Measurements from ENCODE around the gene SMARCD1. TPM values are rescaled to one million over a fixed set of nuclear protein-coding genes. Genes with fewer than 3 reads are reported as not detected.
"Not testable (repeated sequence)": the region's sequence is repeated elsewhere in the genome, so short reads cannot be mapped to it uniquely, and the experiment has no call there.

Gene SMARCD1
- total RNA-seq, 1 experiment from 2014 or later = 152 TPM

- H3T11ph ChIP-seq (ENCODE audit: low read length) = no peak overlapping the region
- H2AK5ac ChIP-seq (ENCODE audit: insufficient read length, low read length) = no peak overlapping the region
- H3K27ac Mint-ChIP-seq = no peak overlapping the region
- H4K5ac ChIP-seq (ENCODE audit: insufficient read length, low read depth, low read length) = no peak overlapping the region
- H3K18ac ChIP-seq (ENCODE audit: insufficient read length, low read depth, low read length) = no peak overlapping the region
- H3K9ac ChIP-seq (ENCODE audit: extremely low read depth, insufficient read length, low read length) = no peak overlapping the region
- H3K4ac ChIP-seq (ENCODE audit: low read depth, low read length) = no peak overlapping the region
- no peak overlapping the region for H2BK120ac ChIP-seq (ENCODE audit: low read depth, low read length, poor library complexity, severe bottlenecking)
- no peaks in the 10 kb centered on the region for H3K23me2 ChIP-seq (ENCODE audit: insufficient read length, low read depth, low read length, poor library complexity, severe bottlenecking)
- H2BK15ac ChIP-seq (ENCODE audit: low read depth, low read length) = no peak overlapping the region
- H3K4me2 ChIP-seq (ENCODE audit: insufficient read depth, insufficient read length, low read length) = no peak overlapping the region
- no peak for DNase-seq
- no peaks in the 10 kb centered on the region; the same call in 1 of the 2 replicates for H3K79me2 ChIP-seq (ENCODE audit: insufficient read depth, low read length)
- H2BK5ac ChIP-seq (ENCODE audit: insufficient read length, low read length) = no peak overlapping the region
- H3K27me3 ChIP-seq (ENCODE audit: insufficient read depth, low read length) = no peaks in the 10 kb centered on the region
- no peak overlapping the region for H2BK20ac ChIP-seq (ENCODE audit: low read depth, low read length, poor library complexity, severe bottlenecking)
- H4K8ac ChIP-seq (replicated peaks; ENCODE audit: insufficient read length, low read depth, low read length) = no peak overlapping the region
- no peak overlapping the region for H3K23ac ChIP-seq (ENCODE audit: insufficient read length, low read depth, low read length)
- H2AFZ ChIP-seq (ENCODE audit: low read length) = no peak overlapping the region
- H3K4me1 Mint-ChIP-seq = peaks cover 6 to 7% of the 10 kb centered on the region in 2 experiments; a peak in 3 of 4 replicates
- H3K14ac ChIP-seq (ENCODE audit: insufficient read depth, low read length) = no peak overlapping the region
- H3K27me3 Mint-ChIP-seq (ENCODE audit: low read depth) = no peaks in the 10 kb centered on the region
- no peak overlapping the region for H3K27ac ChIP-seq (ENCODE audit: insufficient read length, low read depth, low read length)
- H3K4me1 ChIP-seq (ENCODE audit: insufficient read depth, low read length) = no peaks in the 10 kb centered on the region
- H3K36me3 Mint-ChIP-seq (ENCODE audit: insufficient read depth in 1 of 3, low read depth in 3 of 3) = peaks cover 3 to 8% (median 6%) of the 10 kb centered on the region in 3 experiments; a peak in 3 of 7 replicates
- no peaks in the 10 kb centered on the region for H4K20me1 ChIP-seq (ENCODE audit: control insufficient read depth, insufficient read depth, insufficient read length)
- no peak for TF ChIP-seq CTCF (conservative IDR thresholded peaks at IDR 0.05)
- no CpG with 5 or more reads among the region's 4 CpGs for whole genome bisulfite sequencing (ENCODE audit: extremely low coverage, insufficient read length, low lambda C conversion rate)
- H4K91ac ChIP-seq (ENCODE audit: insufficient read length, low read depth, low read length) = no peak overlapping the region
- no peak overlapping the region for H3K56ac ChIP-seq (ENCODE audit: insufficient read length, low read depth, low read length)
- H3K79me1 ChIP-seq (ENCODE audit: insufficient read depth, low read depth, low read length, poor library complexity, severe bottlenecking) = peaks cover 3% of the 10 kb centered on the region
- no peak overlapping the region for H3K4me3 Mint-ChIP-seq
- H2BK12ac ChIP-seq (ENCODE audit: insufficient read length, low read depth, low read length) = no peak overlapping the region
- H3K9me3 Mint-ChIP-seq = no peaks in the 10 kb centered on the region
- H3K9me3 ChIP-seq (ENCODE audit: control insufficient read depth, low read depth, low read length) = no peaks in the 10 kb centered on the region
Observed at GRCh38 chr12:50147281-50147680, 62.1 kb downstream of the SMARCD1 start.

GRCh38 chr12:50148011-50148410 is 62.9 kb downstream of the SMARCD1 start:
- H3K23ac ChIP-seq (ENCODE audit: insufficient read length, low read depth, low read length); H3K23me2 ChIP-seq (ENCODE audit: insufficient read length, low read depth, low read length, poor library complexity, severe bottlenecking); H2BK5ac ChIP-seq (ENCODE audit: insufficient read length, low read length); H3T11ph ChIP-seq (ENCODE audit: low read length); H2BK12ac ChIP-seq (ENCODE audit: insufficient read length, low read depth, low read length); H3K9me3 Mint-ChIP-seq; H3K36me3 Mint-ChIP-seq (ENCODE audit: insufficient read depth in 1 of 3, low read depth in 3 of 3); DNase-seq; H3K27ac ChIP-seq (ENCODE audit: insufficient read length, low read depth, low read length); H2AK5ac ChIP-seq (ENCODE audit: insufficient read length, low read length); H4K8ac ChIP-seq (replicated peaks; ENCODE audit: insufficient read length, low read depth, low read length); H3K9me3 ChIP-seq (ENCODE audit: control insufficient read depth, low read depth, low read length); H3K14ac ChIP-seq (ENCODE audit: insufficient read depth, low read length); H3K4me1 ChIP-seq (ENCODE audit: insufficient read depth, low read length); H3K4ac ChIP-seq (ENCODE audit: low read depth, low read length); H3K18ac ChIP-seq (ENCODE audit: insufficient read length, low read depth, low read length); H2AFZ ChIP-seq (ENCODE audit: low read length); H3K27me3 ChIP-seq (ENCODE audit: insufficient read depth, low read length); H4K91ac ChIP-seq (ENCODE audit: insufficient read length, low read depth, low read length); H3K4me2 ChIP-seq (ENCODE audit: insufficient read depth, insufficient read length, low read length); H4K5ac ChIP-seq (ENCODE audit: insufficient read length, low read depth, low read length); H2BK15ac ChIP-seq (ENCODE audit: low read depth, low read length); H3K79me2 ChIP-seq (ENCODE audit: insufficient read depth, low read length); H2BK20ac ChIP-seq (ENCODE audit: low read depth, low read length, poor library complexity, severe bottlenecking); H3K56ac ChIP-seq (ENCODE audit: insufficient read length, low read depth, low read length); H3K4me1 Mint-ChIP-seq; H3K27ac Mint-ChIP-seq; H3K9ac ChIP-seq (ENCODE audit: extremely low read depth, insufficient read length, low read length); H3K79me1 ChIP-seq (ENCODE audit: insufficient read depth, low read depth, low read length, poor library complexity, severe bottlenecking); H2BK120ac ChIP-seq (ENCODE audit: low read depth, low read length, poor library complexity, severe bottlenecking); H4K20me1 ChIP-seq (ENCODE audit: control insufficient read depth, insufficient read depth, insufficient read length); H3K4me3 Mint-ChIP-seq; H3K27me3 Mint-ChIP-seq (ENCODE audit: low read depth): not testable (repeated sequence)
- no CpG with 5 or more reads among the region's 6 CpGs for WGBS (ENCODE audit: extremely low coverage, insufficient read length, low lambda C conversion rate)

All from H9 (cell line).